Limb (tissue), 2 donors: Measurements from ENCODE around the gene RAD52.
A peak's percentile ranks its signal among the peaks of the same experiment; 100 is the strongest.

Experiments
- DNase-seq, 2 donors: peaks; one replicate each; pipeline ENCODE4 v3.0.0-alpha.2; 2016; ENCODE audit errors: extremely low spot score in 2 of 2

The RAD52 gene

DNA sequence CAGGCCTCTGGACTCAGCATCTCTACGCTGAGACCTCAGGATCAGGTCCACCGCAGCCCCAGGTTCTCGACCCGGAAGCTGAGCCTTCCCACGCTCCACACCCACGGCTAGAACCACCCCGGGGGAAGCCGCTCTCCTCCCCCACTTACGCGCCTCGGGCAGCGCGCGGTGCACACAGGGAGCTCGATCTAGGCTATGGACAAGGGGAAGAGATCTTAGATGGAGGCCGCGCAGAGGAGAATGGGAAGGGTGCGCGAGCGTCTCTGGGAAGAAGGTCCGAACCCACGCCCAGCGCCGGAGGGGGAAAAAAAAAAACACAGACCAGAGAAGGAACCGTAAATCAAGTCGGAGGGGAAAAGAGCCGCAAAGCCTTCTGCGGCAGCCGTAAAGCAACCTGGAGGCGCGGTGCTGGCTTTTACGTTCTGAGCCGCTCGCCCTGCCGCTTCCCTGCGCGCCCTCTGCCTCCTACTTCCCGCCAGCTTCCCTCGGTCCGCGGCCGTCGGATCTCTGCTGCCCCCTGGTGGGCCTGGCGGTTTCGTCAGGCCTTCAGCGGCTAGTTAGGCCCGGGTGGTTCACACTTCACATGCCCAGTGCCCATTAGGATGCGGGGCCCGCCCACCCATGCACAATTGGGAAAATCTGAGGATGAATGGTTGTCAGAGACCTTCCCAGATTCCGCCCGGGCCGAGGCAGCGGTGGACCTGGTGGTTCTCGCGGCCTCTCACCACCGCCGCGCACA lies at the start of gene RAD52:
RAD52 (minus strand) TSS at position 242 of the 739 bp plus-strand sequence. CDS start 16,636 bp downstream, outside the sequence.
- DNase-seq = peak; percentile 99 to 100

DNA sequence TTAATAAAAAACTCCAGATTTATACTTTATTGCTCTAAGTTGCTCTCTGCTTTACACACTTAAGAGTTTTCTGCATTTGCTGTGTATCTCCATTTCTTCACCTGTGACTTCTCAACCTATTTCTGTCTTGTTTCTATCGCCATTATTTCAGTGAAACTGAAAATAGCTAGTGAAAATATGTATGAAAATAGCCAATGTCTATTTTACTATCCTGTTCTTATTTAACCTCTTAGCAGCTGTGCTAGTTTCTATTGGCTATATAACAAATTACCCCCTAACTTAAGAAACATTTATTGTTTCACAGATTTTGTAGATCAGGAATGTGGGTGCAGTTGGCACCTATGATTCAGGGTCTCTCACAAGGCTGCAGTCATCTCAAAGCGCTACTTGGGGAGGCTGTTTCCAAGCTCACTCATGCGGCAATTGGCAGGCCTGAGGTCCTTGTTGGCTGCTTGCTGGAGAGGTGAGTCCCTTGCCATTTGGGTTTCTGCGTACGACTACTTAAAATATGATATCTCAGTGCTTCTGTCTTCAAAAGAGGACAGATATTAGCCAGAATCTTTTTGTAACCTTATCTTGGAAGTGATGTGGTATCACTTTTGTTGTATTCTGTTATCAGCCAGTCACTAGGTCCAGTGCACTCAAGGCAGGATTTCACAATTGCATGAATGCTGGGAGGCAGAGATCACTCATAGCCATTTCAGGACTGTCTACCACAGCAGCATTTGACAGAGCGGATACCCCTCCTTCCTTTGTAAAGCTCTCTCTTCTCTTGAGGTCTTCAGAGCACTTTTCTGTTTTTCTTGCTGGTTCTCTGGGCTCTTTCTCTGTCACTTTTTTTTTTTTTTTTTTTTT lies 48.8 kb upstream of the RAD52 start:
- no peak for DNase-seq

GRCh38 chr12:997505-997904 lies 48.0 kb upstream of the RAD52 start:
- DNase-seq = no peak

GRCh38 chr12:996881-997280 lies 47.4 kb upstream of the RAD52 start:
- DNase-seq = no peak

DNA sequence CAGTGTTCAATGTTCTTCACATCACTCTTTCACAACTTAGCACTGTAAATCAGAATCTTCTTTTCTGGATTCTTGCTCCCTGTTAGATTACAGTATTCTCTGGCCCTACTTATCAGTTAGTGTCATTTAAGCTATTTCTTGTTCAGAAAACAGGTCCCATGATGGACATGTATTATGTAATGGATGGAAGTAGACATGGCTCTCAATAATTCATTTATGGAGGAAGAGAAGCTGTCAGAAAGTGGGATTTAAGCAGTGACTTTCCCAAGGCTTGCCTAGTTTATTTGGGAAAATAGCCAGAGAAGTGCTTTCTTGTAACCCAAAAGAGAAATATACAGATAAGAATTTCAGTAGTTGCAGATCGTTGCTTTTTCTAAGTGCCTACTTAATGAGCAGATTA lies 43.2 kb upstream of the RAD52 start:
- no peak for DNase-seq

DNA sequence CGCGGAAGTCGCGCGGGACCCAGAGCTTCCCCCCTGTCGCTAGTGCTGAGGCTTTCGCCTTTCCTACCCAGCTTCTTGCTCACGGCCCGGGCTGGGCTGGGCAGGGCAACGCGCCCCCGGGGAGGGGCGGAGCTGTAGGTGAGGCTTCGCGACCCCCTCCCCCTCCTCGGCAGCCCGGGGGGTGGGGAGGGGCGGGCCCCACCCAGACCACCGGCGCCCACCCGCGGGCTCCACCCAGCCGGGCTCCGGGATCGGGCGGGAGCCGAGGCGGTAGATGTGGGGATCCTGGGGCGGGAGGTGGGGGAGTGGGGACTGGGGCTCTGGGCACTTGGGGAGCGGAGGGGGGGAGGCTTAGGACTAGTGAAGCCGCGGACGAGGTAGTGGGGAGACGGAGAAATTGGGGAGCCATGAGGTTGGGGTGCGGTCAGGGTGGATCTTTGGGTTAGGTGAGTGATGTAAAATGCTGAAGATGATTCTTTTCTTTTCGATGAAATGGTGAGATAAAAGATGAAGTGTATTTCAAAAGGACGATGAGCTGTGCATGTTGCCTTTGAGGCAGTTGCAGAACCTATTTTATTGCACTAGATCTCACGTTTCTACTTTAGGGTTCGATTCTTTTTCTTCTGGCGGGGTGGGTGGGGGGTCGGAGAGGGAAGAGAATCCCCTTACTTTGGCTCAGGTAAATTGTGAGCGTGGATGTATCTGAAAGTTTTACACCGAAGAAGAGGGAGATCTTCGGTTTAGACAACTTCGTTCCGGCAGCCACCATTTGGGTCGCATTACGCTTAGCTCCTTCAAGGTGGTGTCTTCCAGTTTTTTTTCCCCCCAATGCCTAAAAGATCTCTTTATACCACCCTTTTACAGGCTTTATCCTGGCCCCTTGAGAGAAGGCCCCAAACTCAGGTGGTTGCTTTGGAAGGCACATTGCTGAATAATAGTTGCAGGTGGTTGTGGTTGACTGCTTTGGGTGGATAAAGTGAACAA lies 42.1 kb upstream of the RAD52 start:
- peak in 1 of 2 donors; percentile 32 for DNase-seq

GRCh38 chr12:990661-991349 lies 41.3 kb upstream of the RAD52 start, which contains the start of gene ERC1:
Gene ERC1 (plus strand): TSS chr12:991223. CDS start chr12:1027904, 36,681 bp downstream.
- DNase-seq = peak; percentile 89 to 95

DNA sequence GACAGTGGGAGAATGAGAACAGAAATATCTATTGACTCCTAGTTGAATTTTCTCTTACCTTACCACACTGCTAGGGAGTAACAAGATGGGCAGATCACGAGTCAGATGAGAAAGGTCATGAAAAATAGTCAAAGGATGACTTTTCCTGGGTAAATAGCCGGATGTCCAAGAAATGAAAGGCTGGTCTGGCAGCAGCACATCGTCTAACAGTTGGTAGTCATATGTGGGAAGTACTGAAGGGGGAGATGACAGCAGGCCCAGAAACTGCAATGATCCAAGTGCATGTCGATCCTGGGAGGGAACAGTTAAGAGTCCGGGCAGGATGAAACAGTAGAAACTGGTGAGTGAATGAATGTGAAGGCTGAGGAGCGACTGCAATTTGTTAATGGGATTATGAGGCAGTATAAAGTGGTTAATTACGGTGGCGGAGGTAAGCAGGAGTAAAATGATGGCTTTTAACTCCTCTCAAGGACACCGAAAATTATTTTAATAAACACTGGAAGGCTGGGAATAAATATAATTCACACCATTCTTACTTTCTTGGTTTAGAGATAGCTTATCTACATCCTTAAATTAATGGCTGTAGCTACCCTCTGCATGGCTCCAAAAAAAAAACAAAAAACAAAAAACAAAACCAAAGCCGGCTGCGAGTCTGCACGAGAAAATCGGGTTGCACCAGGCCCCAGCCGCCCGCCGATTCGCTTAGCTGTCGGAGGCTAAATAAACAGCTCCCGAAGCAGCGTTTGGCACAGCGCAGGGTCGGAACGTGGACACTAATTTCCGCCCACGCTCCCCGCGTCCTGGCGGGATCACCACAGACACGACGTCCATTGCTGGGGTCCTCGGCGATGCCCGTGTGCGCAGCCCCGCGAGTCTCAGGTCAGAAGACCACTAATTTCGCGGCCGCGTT lies 40.5 kb upstream of the RAD52 start:
- DNase-seq = peak; percentile 50 to 57

DNA sequence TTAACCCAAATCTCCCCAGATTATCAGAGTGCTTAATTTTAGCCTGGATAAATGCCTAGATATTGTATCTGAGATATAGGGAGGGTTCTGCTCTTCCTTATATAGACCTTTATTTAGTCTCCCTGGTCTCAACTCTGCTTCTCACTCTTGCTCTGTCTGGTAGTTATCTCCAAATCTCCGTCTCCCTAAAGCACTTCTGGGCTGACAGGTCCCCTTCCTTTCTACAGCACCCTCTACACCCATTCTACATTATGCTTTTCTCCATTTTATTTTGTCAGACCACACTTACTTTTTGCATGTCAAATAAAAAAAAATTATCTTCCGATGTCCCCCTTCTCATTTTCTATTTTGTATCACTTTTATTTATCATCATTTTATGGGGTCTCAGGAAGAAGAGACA lies 39.6 kb upstream of the RAD52 start:
- DNase-seq = no peak

DNA sequence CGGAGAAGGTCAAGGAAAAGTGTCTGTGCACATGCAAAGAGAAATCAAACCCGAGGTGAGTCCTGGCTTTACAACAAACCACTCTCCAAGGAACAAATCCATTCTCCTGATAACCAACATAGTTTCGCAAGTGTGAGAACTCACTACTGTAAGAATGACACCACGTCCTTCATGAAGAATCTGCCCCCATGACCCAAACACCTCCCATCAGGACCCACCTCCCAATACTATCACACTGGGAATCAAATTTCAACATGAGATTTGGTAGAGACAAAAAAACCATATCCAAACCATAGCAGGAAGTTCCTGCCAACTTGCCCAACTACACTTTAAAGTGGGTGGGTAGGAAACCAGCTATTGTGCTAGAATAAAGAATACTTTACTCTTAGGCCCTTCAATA lies 39.2 kb upstream of the RAD52 start:
- no peak for DNase-seq

DNA sequence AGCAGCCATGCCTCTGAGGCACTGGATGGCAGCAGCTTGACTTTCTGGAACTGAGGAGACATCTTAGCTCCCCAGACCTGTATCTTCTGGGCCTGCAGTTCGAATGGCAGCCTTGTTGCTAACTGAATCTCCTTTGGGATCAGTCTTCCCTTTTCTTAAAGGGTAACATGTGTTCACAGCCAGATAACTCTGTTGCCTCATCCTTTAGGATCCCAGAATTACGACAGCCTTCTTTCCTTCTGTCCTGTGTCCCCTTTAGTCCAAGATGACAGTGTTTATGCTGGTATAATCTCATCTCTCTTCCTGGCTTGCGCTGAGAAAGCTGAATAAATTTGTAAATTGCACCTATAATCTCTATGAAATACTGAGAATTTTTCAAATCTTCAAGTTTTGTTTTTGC lies 32.5 kb upstream of the RAD52 start:
- no peak for DNase-seq

DNA sequence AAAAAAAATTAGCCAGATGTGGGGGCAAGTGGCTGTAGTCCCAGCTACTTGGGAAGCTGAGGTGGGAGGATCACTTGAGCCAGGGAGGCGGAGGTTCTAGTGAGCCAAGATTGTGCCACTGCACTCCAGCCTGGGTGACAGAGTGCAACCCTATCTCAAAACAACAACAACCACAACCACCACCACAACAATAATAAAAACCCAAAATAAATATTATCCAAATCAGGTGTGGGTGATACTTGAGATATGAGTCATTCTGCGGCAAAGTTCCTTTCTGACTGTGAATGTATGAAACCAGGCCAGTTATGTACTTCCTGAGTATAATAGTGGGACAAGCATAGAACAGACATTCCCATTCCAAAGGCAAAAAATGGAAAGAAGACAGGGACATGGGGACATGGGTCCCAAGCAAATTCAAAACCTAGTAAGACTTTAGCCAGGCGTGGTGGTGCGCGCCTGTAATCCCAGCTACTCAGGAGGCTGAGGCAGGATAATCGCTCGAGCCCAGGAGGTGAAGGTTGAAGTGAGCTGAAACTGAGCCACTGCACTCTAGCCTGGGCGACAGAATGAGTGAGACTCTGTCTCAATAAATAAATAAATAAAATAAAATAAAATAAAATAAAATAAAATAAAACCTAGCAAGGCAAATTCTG lies 31.8 kb upstream of the RAD52 start:
- DNase-seq = no peak

- no peak for DNase-seq
Observed at GRCh38 chr12:979349-979748, 29.9 kb upstream of the RAD52 start.

- DNase-seq = no peak
Observed at GRCh38 chr12:977156-977555, 27.7 kb upstream of the RAD52 start.

GRCh38 chr12:976644-977043 lies 27.1 kb upstream of the RAD52 start:
- DNase-seq = no peak

- no peak for DNase-seq
Observed at GRCh38 chr12:974271-974862, 24.9 kb upstream of the RAD52 start.

- DNase-seq = no peak
Observed at GRCh38 chr12:971991-972390, 22.5 kb upstream of the RAD52 start.

DNA sequence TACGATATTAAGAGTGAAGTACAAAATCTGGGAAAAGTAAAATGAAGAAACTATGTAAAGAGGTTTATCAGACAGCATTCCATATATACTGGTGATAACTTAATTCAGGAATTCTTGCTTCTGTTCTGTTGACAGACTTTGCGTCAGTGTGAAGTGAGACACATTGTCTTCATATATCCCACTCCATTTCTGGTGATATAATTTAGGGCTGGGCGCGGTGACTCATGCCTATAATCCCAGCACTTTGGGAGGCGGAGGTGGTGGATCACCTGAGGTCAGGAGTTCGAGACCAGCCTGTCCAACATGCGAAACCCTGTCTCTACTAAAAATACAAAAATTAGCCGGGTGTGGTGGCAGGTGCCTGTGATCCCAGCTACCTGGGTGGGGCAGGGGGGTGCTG lies 20.3 kb upstream of the RAD52 start:
- DNase-seq = no peak

GRCh38 chr12:968545-968944 lies 19.1 kb upstream of the RAD52 start:
- no peak for DNase-seq
